GM18511 (cell line): ENCODE data around the gene TWSG1.
"Not testable (repeated sequence)": the region's sequence is repeated elsewhere in the genome, so short reads cannot be mapped to it uniquely, and the experiment has no call there.

Experiments used
- ATAC-seq: cut with Tn5 transposase; IDR thresholded peaks from one replicate; pipeline ENCODE4 v1.9.1; 2021; ENCODE audit warnings: mild to moderate bottlenecking, moderate library complexity; ENCODE audit not compliant: unreplicated experiment

TWSG1 gene

GRCh38 chr18:9386879-9387278 is 52.3 kb downstream of the TWSG1 start:
- ATAC-seq = no peak

- ATAC-seq = no peak
These were observed 53.3 kb downstream of the TWSG1 start for GRCh38 chr18:9387891-9388290.

- no peak for ATAC-seq
These were observed 55.1 kb downstream of the TWSG1 start for GRCh38 chr18:9389706-9390105.

- no peak for ATAC-seq
These were observed 58.2 kb downstream of the TWSG1 start for GRCh38 chr18:9392726-9393125.

- no peak for ATAC-seq
These were observed 59.5 kb downstream of the TWSG1 start for GRCh38 chr18:9394046-9394445.

GRCh38 chr18:9400197-9400596 is 65.6 kb downstream of the TWSG1 start:
- no peak for ATAC-seq

- ATAC-seq = no peak
These were observed 66.6 kb downstream of the TWSG1 start for GRCh38 chr18:9401176-9401575.

GRCh38 chr18:9402358-9403007 is 67.9 kb downstream of the TWSG1 start:
- not testable (repeated sequence) for ATAC-seq

- peak; percentile 20 for ATAC-seq
These were observed 69.4 kb downstream of the TWSG1 start for GRCh38 chr18:9403795-9404564.

GRCh38 chr18:9404565-9405060 is 70.0 kb downstream of the TWSG1 start:
- ATAC-seq = peak; percentile 80

GRCh38 chr18:9405130-9405529 is 70.6 kb downstream of the TWSG1 start:
- no peak for ATAC-seq

- no peak for ATAC-seq
These were observed 71.4 kb downstream of the TWSG1 start for GRCh38 chr18:9405977-9406376.

- no peak for ATAC-seq
These were observed 75.9 kb downstream of the TWSG1 start for GRCh38 chr18:9410515-9410914.

GRCh38 chr18:9413576-9413975 is 79.0 kb downstream of the TWSG1 start:
- ATAC-seq = no peak

GRCh38 chr18:9416563-9417072 is 82.0 kb downstream of the TWSG1 start:
- no peak for ATAC-seq

- no peak for ATAC-seq
These were observed 82.7 kb downstream of the TWSG1 start for GRCh38 chr18:9417073-9417851.

GRCh38 chr18:9418047-9418690 is 83.6 kb downstream of the TWSG1 start:
- ATAC-seq = no peak

GRCh38 chr18:9419956-9420631 is 85.5 kb downstream of the TWSG1 start:
- no peak for ATAC-seq

GRCh38 chr18:9421096-9421900 is 86.7 kb downstream of the TWSG1 start:
- no peak for ATAC-seq
